Tibial artery (tissue), 4 donors: ENCODE results near the gene MISP3.
A peak's percentile ranks its signal among the peaks of the same experiment; 100 is the strongest.

ENCODE experiments used
- DNase-seq, 2 donors: peaks; one replicate each; pipeline ENCODE4 v3.0.0-alpha.2; 2019
- H3K27ac ChIP-seq, 2 donors: fragments of 200-600 bp; sonication (generic) in 1 of 2; 1 replicate in 1 of 2; 2 replicates in 1 of 2; pipeline ENCODE4 v1.5.1; 2018 to 2019; ENCODE audit warnings: mild to moderate bottlenecking in 1 of 2
- H3K27me3 ChIP-seq, 2 donors: fragments of 200-600 bp; sonication (generic) in 1 of 2; one replicate each; pipeline versions ENCODE4 v1.5.1 to v1.6.0; 2016 to 2019
- H3K36me3 ChIP-seq, 3 donors: fragments of 200-600 bp; sonication (generic) in 2 of 3; one replicate each; pipeline ENCODE4 v1.5.1; 2016 to 2019; ENCODE audit warnings: mild to moderate bottlenecking in 2 of 3
- H3K4me1 ChIP-seq, 4 donors: fragments of 200-600 bp; sonication (generic) in 2 of 4; 1 replicate in 3 of 4; 2 replicates in 1 of 4; pipeline ENCODE4 v1.5.1; 2016 to 2019
- H3K4me3 ChIP-seq, 2 donors: fragments of 200-600 bp; sonication (generic) in 1 of 2; 1 replicate in 1 of 2; 2 replicates in 1 of 2; pipeline ENCODE4 v1.5.1; 2018 to 2019; ENCODE audit warnings: mild to moderate bottlenecking in 2 of 2
- H3K9me3 ChIP-seq, 3 donors: fragments of 200-600 bp; sonication (generic) in 1 of 3; one replicate each; pipeline ENCODE4 v1.5.1; 2016 to 2019
- CTCF ChIP-seq, 2 experiments: fragments of 200-600 bp in 1 of 2; fragments of 450-650 bp in 1 of 2; IDR thresholded peaks; one replicate each; pipeline ENCODE4 v1.5.1; 2017 to 2019; ENCODE audit warnings: antibody characterized with exemption in 2 of 2, mild to moderate bottlenecking in 1 of 2, moderate library complexity in 1 of 2
- intact Hi-C: fragments of 100-400 bp; cut with DNase I; formaldehyde crosslinking; loops from one replicate; pipeline ENCODE4 v1.15.0; 2023; ENCODE audit warnings: low total_unique reads

The MISP3 gene

GRCh38 chr19:14066134-14066533 lies 6.5 kb upstream of the MISP3 start:
- H3K4me1 ChIP-seq, result peaks cover 0 to 3% (median 0%) of the 10 kb centered on the region in 4 donors
- intact Hi-C loops, result no loop called here
- no peak overlapping the region for H3K4me3 ChIP-seq
- H3K27me3 ChIP-seq, result peaks cover 0 to 26% of the 10 kb centered on the region in 2 donors
- H3K9me3 ChIP-seq, result no peaks in the 10 kb centered on the region
- H3K27ac ChIP-seq, result no peak overlapping the region
- TF ChIP-seq CTCF (IDR thresholded peaks at IDR 0.05), result no peak
- no peak for DNase-seq
- no peaks in the 10 kb centered on the region for H3K36me3 ChIP-seq

GRCh38 chr19:14070268-14071050 lies 2.1 kb upstream of the MISP3 start:
- no peaks in the 10 kb centered on the region for H3K9me3 ChIP-seq
- H3K36me3 ChIP-seq, result no peaks in the 10 kb centered on the region
- H3K27ac ChIP-seq, result no peak overlapping the region
- H3K4me1 ChIP-seq, result peaks cover 0 to 35% (median 28%) of the 10 kb centered on the region in 4 donors
- no peaks in the 10 kb centered on the region for H3K27me3 ChIP-seq
- intact Hi-C loops, result loop anchor here (5.0 to 10.0 kb wide), 2 partner anchors 67 to 286 kb away; partner anchors contain the start of gene ASF1B
- no peak for TF ChIP-seq CTCF (IDR thresholded peaks at IDR 0.05)
- no peak for DNase-seq
- no peak overlapping the region for H3K4me3 ChIP-seq

GRCh38 chr19:14073261-14073924 lies 807 bp downstream of the MISP3 start:
- H3K27ac ChIP-seq, result peak overlapping the region; percentile 88 to 92

GRCh38 chr19:14073925-14074838 lies 1.6 kb downstream of the MISP3 start:
- Histone ChIP-seq H3K9me3 (no peaks in the 10 kb centered on the region), H3K36me3 (no peaks in the 10 kb centered on the region), H3K4me3 (peak overlapping the region; percentile 62 to 73), H3K27me3 (no peaks in the 10 kb centered on the region), H3K4me1 (peaks cover 0 to 40% (median 31%) of the 10 kb centered on the region in 4 donors), H3K27ac (peak overlapping the region; percentile 88 to 92)
- TF ChIP-seq CTCF (IDR thresholded peaks at IDR 0.05), result no peak
- peak in 1 of 2 donors; percentile 72 for DNase-seq
- intact Hi-C loops, result loop anchor here (5.0 to 10.0 kb wide), 2 partner anchors 63 to 289 kb away; partner anchors contain the start of gene ASF1B

More at GRCh38 chr19:14073261-14073924, 807 bp downstream of the MISP3 start:
- no peaks in the 10 kb centered on the region for H3K9me3 ChIP-seq
- H3K36me3 ChIP-seq, result no peaks in the 10 kb centered on the region
- H3K27me3 ChIP-seq, result no peaks in the 10 kb centered on the region
- peak in 1 of 2 experiments; percentile 94 for TF ChIP-seq CTCF (IDR thresholded peaks at IDR 0.05)
- H3K4me1 ChIP-seq, result peaks cover 0 to 40% (median 31%) of the 10 kb centered on the region in 4 donors
- intact Hi-C loops, result loop anchor here (5.0 to 10.0 kb wide), 2 partner anchors 64 to 289 kb away; partner anchors contain the start of gene ASF1B
- DNase-seq, result peak; percentile 62 to 86
- H3K4me3 ChIP-seq, result peak overlapping the region; percentile 62 to 73

GRCh38 chr19:14078411-14078810 lies 5.8 kb downstream of the MISP3 start:
- no peak for DNase-seq
- intact Hi-C loops, result loop anchor here (10.0 kb wide), 1 partner anchor 294 kb away; no protein-coding TSS in a partner anchor
- no peak overlapping the region for H3K27ac ChIP-seq

More at GRCh38 chr19:14078411-14078810, 5.8 kb downstream of the MISP3 start:
- no peaks in the 10 kb centered on the region for H3K36me3 ChIP-seq
- H3K4me1 ChIP-seq, result peaks cover 0 to 42% (median 34%) of the 10 kb centered on the region in 4 donors
- no peaks in the 10 kb centered on the region for H3K27me3 ChIP-seq
- H3K9me3 ChIP-seq, result no peaks in the 10 kb centered on the region
- no peak for TF ChIP-seq CTCF (IDR thresholded peaks at IDR 0.05)
- H3K4me3 ChIP-seq, result no peak overlapping the region
